Pancreas (tissue), 10 donors: ENCODE data around the gene CCDC181. TPM values are rescaled to one million over a fixed set of nuclear protein-coding genes. Genes with fewer than 3 reads are reported as not detected.

Experiments used
- ATAC-seq, 4 donors: fragments of 200-7000 bp; cut with Tn5 transposase; one replicate each; pipeline versions ENCODE4 v1.8.0 to v1.9.1; 2020; ENCODE audit warnings: mild to moderate bottlenecking in 4 of 4, moderate library complexity in 4 of 4
- DNase-seq, 6 donors: peaks; one replicate each; pipeline ENCODE4 v3.0.0-alpha.2; 2020
- FAIRE-seq: peaks from 2 replicates; lab custom pipeline; 2012; peaks lifted over from hg19 to GRCh38; lab: Jason Lieb, UNC
- H3K27ac ChIP-seq, 4 donors: fragments of 200-600 bp; sonication (generic); 1 replicate in 3 of 4; 2 replicates in 1 of 4; pipeline versions ENCODE4 v1.5.0 to v1.8.0; 2020
- H3K27me3 ChIP-seq, 4 donors: fragments of 200-600 bp; one replicate each; pipeline ENCODE4 v1.8.0; 2021
- H3K36me3 ChIP-seq, 3 donors: fragments of 200-600 bp; sonication (generic) in 1 of 3; one replicate each; pipeline versions ENCODE4 v1.5.0 to v1.8.0; 2020 to 2021
- H3K4me1 ChIP-seq, 3 donors: fragments of 200-600 bp; one replicate each; pipeline ENCODE4 v1.8.0; 2021
- H3K4me3 ChIP-seq, 4 donors: fragments of 200-600 bp; sonication (generic) in 2 of 4; one replicate each; pipeline versions ENCODE4 v1.5.0 to v1.8.0; 2020 to 2021
- H3K9me3 ChIP-seq, 4 donors: fragments of 200-600 bp; one replicate each; pipeline ENCODE4 v1.8.0; 2021
- WGBS, 2 donors: extraction: QIAGEN DNeasy Blood & Tissue Kit; methylation state at CpG; one replicate each; pipeline ENCODE4 v1.1.7; 2013; 5-methylcytosine and 5-hydroxymethylcytosine counted together
- intact Hi-C, 3 donors: fragments of 100-400 bp; cut with DNase I; formaldehyde crosslinking; loops; one replicate each; pipeline versions ENCODE4 v1.11.1 to v1.14.2; 2022
- polyA plus RNA-seq, 2 donors: library from polyadenylated mRNA; stranded (reverse); fragments of 200-250 nt; gene quantifications; one replicate each; pipeline ENCODE4 v1.2.3, GENCODE V29; 2013
- total RNA-seq, 6 donors: library from RNA; stranded (reverse); fragmentation: NEBNext Ultra II Directional in 4 of 6; extraction: Animal tissue kit (Norgen Biotek cat#: 25700) in 4 of 6; gene quantifications; one replicate each; pipeline versions ENCODE4 v1.2.1 to v1.2.4, GENCODE V29; 2021 to 2023
- TF ChIP-seq, protein P1 (sequence below), 4 donors: fragments of 200-600 bp; sonication (generic) in 3 of 4; IDR thresholded peaks; one replicate each; pipeline versions ENCODE4 v1.5.0 to v1.8.0; 2021; ENCODE audit warnings: antibody characterized with exemption in 4 of 4
- donor health status: healthy with polysubstance abuse.
- donor health status: DM: no; HTN: no; CAD: no; lungs with moderate emphysema.
- donor health status: DM: no; HTN: no; CAD: no.
- donor health status: control.
- donor health status: control.
- donor health status: Bipolar disorder and iron deficiency.
- donor health status: DM: yes; HTN: yes; CAD: no.
- donor health status: DM: no; HTN: no; CAD: no.
- donor health status: DM: no; HTN: no; CAD: no.
- donor health status: DM: yes; HTN: yes; CAD: no.

CCDC181 gene
- total and polyA plus RNA-seq, 8 donors, result 0.65 to 4.3 (median 1.3) TPM

GRCh38 chr1:169462385-169462784, 35.1 kb upstream of the CCDC181 start:
- Histone ChIP-seq H3K27me3 (no peaks in the 10 kb centered on the region), H3K36me3 (peaks cover 0 to 14% (median 0%) of the 10 kb centered on the region in 3 donors), H3K9me3 (peaks cover 0 to 2% (median 0%) of the 10 kb centered on the region in 4 donors), H3K4me3 (no peak overlapping the region), H3K27ac (no peak overlapping the region), H3K4me1 (no peaks in the 10 kb centered on the region)
- FAIRE-seq (no peak), ATAC-seq (no peak), DNase-seq (no peak)
- WGBS, 2 donors, result 94 to 97% methylated on average over 5 of the region's 5 CpGs
- intact Hi-C loops, result no loop called here
- TF ChIP-seq, protein P1, sequence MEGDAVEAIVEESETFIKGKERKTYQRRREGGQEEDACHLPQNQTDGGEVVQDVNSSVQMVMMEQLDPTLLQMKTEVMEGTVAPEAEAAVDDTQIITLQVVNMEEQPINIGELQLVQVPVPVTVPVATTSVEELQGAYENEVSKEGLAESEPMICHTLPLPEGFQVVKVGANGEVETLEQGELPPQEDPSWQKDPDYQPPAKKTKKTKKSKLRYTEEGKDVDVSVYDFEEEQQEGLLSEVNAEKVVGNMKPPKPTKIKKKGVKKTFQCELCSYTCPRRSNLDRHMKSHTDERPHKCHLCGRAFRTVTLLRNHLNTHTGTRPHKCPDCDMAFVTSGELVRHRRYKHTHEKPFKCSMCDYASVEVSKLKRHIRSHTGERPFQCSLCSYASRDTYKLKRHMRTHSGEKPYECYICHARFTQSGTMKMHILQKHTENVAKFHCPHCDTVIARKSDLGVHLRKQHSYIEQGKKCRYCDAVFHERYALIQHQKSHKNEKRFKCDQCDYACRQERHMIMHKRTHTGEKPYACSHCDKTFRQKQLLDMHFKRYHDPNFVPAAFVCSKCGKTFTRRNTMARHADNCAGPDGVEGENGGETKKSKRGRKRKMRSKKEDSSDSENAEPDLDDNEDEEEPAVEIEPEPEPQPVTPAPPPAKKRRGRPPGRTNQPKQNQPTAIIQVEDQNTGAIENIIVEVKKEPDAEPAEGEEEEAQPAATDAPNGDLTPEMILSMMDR (IDR thresholded peaks at IDR 0.05), result no peak

DNA sequence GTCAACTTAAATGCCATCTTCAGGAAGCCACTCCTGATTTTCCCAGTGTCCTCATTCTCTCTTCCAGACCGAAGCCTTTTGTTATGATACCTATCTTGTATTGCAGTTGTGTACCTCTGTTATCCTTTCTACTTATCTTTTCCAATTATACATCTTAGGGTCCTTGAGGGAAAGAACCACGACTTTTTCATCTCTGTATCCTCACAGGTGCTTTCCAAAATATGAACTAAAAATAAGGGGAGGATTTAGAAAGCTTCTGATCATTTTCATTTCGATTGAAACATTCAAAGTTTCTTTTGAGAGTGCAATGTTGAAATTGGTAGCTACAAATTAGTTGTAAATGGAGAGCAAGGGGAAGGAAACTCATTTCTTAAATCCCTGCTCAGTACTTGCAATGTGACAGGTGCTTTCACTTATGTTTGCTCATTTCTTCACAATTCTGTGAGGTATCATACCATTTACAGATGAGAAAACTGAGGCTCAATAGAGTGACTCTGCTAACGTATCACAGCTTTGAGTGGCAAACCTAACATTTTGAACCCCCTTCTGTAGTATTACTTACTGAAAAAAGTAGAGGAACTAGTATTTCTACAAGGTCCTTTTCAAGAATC, 34.2 kb upstream of the CCDC181 start:
- TF ChIP-seq, protein P1 (IDR thresholded peaks at IDR 0.05), result no peak
- Histone ChIP-seq H3K4me1 (no peaks in the 10 kb centered on the region), H3K27me3 (no peaks in the 10 kb centered on the region), H3K36me3 (peaks cover 0 to 10% (median 0%) of the 10 kb centered on the region in 3 donors), H3K27ac (no peak overlapping the region), H3K9me3 (peaks cover 0 to 4% (median 0%) of the 10 kb centered on the region in 4 donors), H3K4me3 (no peak overlapping the region)
- ATAC-seq (no peak), DNase-seq (no peak), FAIRE-seq (no peak)
- 63 to 76% methylated on average over 4 of the region's 4 CpGs for WGBS, 2 donors
- intact Hi-C loops, result no loop called here

DNA sequence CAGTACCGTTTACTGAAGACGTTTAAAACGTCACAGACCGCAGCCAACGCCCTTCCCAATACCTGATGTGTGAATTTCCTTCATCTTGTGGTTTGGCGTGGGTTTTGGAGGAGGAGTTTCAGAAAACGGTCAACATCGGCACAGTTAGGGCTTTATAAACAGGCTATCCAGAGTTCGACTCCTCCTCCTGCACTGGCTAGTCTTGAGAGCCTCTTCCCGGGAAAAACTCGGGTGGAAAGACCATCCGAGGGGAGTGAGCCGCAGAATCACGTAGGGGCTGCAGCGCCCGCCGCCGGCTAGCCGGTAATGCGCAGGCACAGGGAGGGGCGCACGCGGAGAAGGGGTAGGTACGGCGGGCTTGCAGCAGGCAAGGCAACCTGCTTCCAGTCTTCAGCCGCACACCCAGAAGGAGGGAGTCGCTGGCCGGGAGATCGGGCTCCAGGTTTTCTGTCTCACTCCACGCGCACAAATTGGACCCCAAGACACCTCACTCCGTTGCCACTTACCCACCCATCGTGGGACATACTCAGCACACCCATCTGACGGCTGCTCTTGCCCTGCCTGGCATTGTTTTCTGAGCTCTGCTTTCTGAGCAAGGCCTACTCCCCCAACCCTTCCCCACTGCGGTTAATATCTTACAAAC, 33.0 kb upstream of the CCDC181 start:
- TF ChIP-seq, protein P1 (IDR thresholded peaks at IDR 0.05), result no peak
- Histone ChIP-seq H3K4me3 (peak overlapping the region in 1 of 4 donors; percentile 30), H3K36me3 (peaks cover 0 to 1% (median 0%) of the 10 kb centered on the region in 3 donors), H3K9me3 (peaks cover 0 to 4% (median 0%) of the 10 kb centered on the region in 4 donors), H3K4me1 (no peaks in the 10 kb centered on the region), H3K27me3 (no peaks in the 10 kb centered on the region), H3K27ac (no peak overlapping the region)
- FAIRE-seq, result no peak
- intact Hi-C loops, result no loop called here
- 16 to 17% methylated on average over 32 to 35 of the region's 35 CpGs for WGBS, 2 donors
- DNase-seq, result peak in 2 of 6 donors; percentile 49 to 58
- peak; percentile 30 to 60 (median 38) for ATAC-seq

- Histone ChIP-seq H3K36me3 (no peaks in the 10 kb centered on the region), H3K4me1 (no peaks in the 10 kb centered on the region), H3K4me3 (no peak overlapping the region), H3K9me3 (peaks cover 0 to 4% (median 0%) of the 10 kb centered on the region in 4 donors), H3K27ac (no peak overlapping the region), H3K27me3 (no peaks in the 10 kb centered on the region)
- ATAC-seq, result no peak
- intact Hi-C loops, result no loop called here
- TF ChIP-seq, protein P1 (IDR thresholded peaks at IDR 0.05), result no peak
- no peak for DNase-seq
- peak; percentile 63 for FAIRE-seq
- WGBS, 2 donors, result 97 to 98% methylated on average over 1 of the region's 1 CpG
These were observed 30.2 kb upstream of the CCDC181 start for GRCh38 chr1:169457443-169457842.

- H3K27ac ChIP-seq, result no peak overlapping the region
- H3K4me1 ChIP-seq, result no peaks in the 10 kb centered on the region
- no peaks in the 10 kb centered on the region for H3K27me3 ChIP-seq
- FAIRE-seq, result no peak
- H3K9me3 ChIP-seq, result peaks cover 0 to 4% (median 0%) of the 10 kb centered on the region in 4 donors
- ATAC-seq, result no peak
- WGBS, 2 donors, result 78 to 80% methylated on average over 2 of the region's 2 CpGs
- DNase-seq, result no peak
- TF ChIP-seq, protein P1 (IDR thresholded peaks at IDR 0.05), result no peak
- H3K36me3 ChIP-seq, result no peaks in the 10 kb centered on the region
- no peak overlapping the region for H3K4me3 ChIP-seq
- intact Hi-C loops, result no loop called here
These were observed 28.8 kb upstream of the CCDC181 start for GRCh38 chr1:169456029-169456428.
